ENCODE results near the gene PPP1R36. TPM values are rescaled to one million over a fixed set of nuclear protein-coding genes. Genes with fewer than 3 reads are reported as not detected.

Gene PPP1R36
- total RNA-seq, 4 donors from 2014 or later: 0.34 to 0.83 (median 0.71) TPM; not detected in 1

DNA sequence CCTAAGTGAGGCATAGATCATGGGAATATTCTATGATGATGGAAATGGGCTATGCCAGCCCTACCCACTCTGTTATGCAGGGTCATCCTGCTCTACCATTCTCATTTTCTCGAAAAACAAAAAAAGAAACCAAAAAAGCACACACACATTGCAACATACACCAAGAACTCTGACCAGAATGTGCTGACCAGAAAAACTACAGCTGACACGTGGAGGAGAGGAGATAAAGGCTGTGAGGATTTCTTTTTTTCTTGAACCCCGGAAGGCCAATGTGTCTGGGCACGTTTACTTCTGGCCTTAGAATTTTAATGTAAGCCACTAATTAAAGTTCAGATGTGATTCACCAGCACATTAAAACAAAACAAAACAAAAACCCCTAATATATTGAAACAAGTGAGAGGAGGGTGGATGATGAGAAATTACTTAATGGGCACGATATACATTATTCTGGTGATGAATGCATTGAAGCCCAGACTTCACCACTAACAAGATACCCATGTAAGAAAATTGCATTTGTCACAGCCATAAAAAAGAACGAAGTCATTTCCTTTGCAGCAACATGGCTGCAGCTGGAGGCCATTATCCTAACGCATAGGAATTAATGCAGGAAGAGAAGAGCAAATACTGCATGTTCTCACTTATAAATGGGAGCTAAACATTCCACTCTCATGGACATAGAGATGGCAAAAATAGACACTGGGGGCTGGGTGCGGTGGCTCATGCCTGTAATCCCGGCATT is 88.1 kb downstream of the PPP1R36 start:
- intact Hi-C loops (cut with DNase I): loop anchor here (2.0 kb wide), 1 partner anchor 99 kb away; no protein-coding TSS in a partner anchor
- TF ChIP-seq EP300 (IDR thresholded peaks at IDR 0.05) (no peak), POLR2AphosphoS5 (IDR thresholded peaks at IDR 0.05) (no peak)
- TF ChIP-seq, protein P1, sequence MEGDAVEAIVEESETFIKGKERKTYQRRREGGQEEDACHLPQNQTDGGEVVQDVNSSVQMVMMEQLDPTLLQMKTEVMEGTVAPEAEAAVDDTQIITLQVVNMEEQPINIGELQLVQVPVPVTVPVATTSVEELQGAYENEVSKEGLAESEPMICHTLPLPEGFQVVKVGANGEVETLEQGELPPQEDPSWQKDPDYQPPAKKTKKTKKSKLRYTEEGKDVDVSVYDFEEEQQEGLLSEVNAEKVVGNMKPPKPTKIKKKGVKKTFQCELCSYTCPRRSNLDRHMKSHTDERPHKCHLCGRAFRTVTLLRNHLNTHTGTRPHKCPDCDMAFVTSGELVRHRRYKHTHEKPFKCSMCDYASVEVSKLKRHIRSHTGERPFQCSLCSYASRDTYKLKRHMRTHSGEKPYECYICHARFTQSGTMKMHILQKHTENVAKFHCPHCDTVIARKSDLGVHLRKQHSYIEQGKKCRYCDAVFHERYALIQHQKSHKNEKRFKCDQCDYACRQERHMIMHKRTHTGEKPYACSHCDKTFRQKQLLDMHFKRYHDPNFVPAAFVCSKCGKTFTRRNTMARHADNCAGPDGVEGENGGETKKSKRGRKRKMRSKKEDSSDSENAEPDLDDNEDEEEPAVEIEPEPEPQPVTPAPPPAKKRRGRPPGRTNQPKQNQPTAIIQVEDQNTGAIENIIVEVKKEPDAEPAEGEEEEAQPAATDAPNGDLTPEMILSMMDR (IDR thresholded peaks at IDR 0.05): no peak
- H3K27ac ChIP-seq (replicated peaks in 1 of 4): no peak overlapping the region
- H3K36me3 ChIP-seq: no peaks in the 10 kb centered on the region
- no peaks in the 10 kb centered on the region for H3K27me3 ChIP-seq
- DNase-seq (ENCODE audit: extremely low spot score): no peak
- H3K4me3 ChIP-seq: no peak overlapping the region
- no peaks in the 10 kb centered on the region for H3K9me3 ChIP-seq
- peaks cover 4 to 13% (median 11%) of the 10 kb centered on the region in 4 donors for H3K4me1 ChIP-seq
- WGBS: 75% methylated on average over 9 of the region's 9 CpGs

DNA sequence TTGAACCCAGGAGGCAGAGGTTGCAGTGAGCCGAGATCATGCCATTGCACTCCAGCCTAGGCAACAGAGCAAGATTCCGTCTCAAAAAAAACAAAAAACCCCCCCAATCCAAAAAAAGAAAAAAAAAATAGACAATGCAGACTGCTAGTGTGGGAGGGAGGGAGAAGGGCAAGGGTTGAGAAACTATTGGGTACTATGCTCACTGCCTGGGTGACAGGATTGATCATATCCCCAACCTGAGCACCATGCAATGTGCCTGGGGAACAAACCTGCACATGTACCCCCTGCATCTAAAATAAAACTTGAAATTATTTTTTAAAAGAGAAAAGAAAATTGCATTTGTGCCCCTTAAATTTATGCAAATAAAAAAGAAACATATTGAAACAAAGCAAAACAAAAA is 88.9 kb downstream of the PPP1R36 start:
- Histone ChIP-seq H3K27ac (replicated peaks in 1 of 4) (no peak overlapping the region), H3K4me1 (peaks cover 4 to 13% (median 11%) of the 10 kb centered on the region in 4 donors), H3K4me3 (no peak overlapping the region), H3K36me3 (no peaks in the 10 kb centered on the region), H3K9me3 (no peaks in the 10 kb centered on the region), H3K27me3 (no peaks in the 10 kb centered on the region)
- 91% methylated on average over 2 of the region's 2 CpGs for WGBS
- no peak for DNase-seq (ENCODE audit: extremely low spot score)
- TF ChIP-seq, protein P1 (IDR thresholded peaks at IDR 0.05): no peak
- TF ChIP-seq POLR2A (IDR thresholded peaks at IDR 0.05; ENCODE audit: low read depth) (no peak), EP300 (IDR thresholded peaks at IDR 0.05) (no peak), POLR2AphosphoS5 (IDR thresholded peaks at IDR 0.05) (no peak)
- intact Hi-C loops (cut with DNase I): no loop called here

Small RNA genes lying within 50 kb of the gene (small RNA-seq; reads per million reads assigned to genes)
- 0 reads per million in 3 donors for gene AL049869.4

Other genes with a start within 250 kb of the PPP1R36 start
- 10 to 100 TPM; 33.3 to 39.9 (median 35.8) TPM for gene MTHFD1, start 161.6 kb upstream of the PPP1R36 start, total RNA-seq
- 1 to 10 TPM in 2 of 4 donors, under 1 TPM in 2; 0.45 to 2.1 (median 1.4) TPM for gene AKAP5, start 84.5 kb upstream of the PPP1R36 start, total RNA-seq
- gene ZBTB25, start 46.1 kb upstream of the PPP1R36 start, total RNA-seq: 10 to 100 TPM in 2 of 4 donors, 1 to 10 TPM in 2; 7.3 to 13.3 (median 10.4) TPM
- gene ZBTB1, start 45.2 kb upstream of the PPP1R36 start, total RNA-seq: 10 to 100 TPM; 31.4 to 41.9 (median 35.3) TPM
- gene HSPA2, start 9.2 kb upstream of the PPP1R36 start, total RNA-seq: 100 to 1,000 TPM; 196 to 334 (median 265) TPM
- 10 to 100 TPM; 21.7 to 66.7 (median 35.1) TPM for gene PLEKHG3, start 154.5 kb downstream of the PPP1R36 start, total RNA-seq

All from esophagus muscularis mucosa (tissue), 4 donors.